ENCODE results near the gene ZNF628.

DNA sequence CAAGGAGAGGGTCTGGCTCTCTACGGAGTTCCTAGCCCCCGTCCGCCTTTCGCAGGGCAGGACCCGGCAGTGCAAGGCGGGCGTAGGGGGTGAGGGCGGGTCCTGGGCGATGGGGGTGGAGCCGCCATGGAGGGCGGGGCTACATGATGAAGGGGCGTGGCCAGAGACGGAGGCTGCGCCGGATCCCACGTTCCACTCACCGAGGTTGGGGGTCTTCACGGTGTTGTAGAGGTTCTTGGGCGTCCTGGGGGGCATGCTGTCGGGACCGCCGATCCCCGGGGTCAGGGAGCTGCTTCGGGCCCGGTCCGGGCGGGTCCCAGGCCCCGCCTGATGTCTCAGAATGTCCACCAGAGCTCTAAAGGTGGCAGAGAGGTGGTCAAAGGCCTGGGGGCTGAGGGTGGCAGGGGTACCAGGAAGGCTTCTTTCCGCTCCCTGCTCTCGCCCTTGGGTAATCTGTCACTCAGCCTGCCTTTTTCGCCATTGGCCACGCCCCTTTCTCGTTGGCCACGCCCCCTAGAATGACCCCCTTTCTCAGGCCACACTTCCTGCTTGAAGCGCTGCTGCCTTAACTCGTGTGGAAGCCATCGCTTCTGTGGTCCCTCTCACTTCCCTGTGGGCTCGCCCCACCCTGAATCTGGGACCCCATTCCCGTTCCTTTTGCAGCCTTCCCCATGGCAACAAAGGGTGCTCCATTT lies 35.9 kb upstream of the ZNF628 start:
- TF ChIP-seq GATA3 (IDR thresholded peaks at IDR 0.05; ENCODE audit: low read depth, low read length) (no peak), GATA2 (IDR thresholded peaks at IDR 0.05; ENCODE audit: low read depth, low read length) (no peak)
